ENCODE data around the gene HOXA11. TPM values are rescaled to one million over a fixed set of nuclear protein-coding genes. Genes with fewer than 3 reads are reported as not detected.

HOXA11 gene
- total and polyA plus RNA-seq, 2 of the 4 experiments (the other 2 are of a cell fraction) = 0.05 TPM; not detected in 1

DNA sequence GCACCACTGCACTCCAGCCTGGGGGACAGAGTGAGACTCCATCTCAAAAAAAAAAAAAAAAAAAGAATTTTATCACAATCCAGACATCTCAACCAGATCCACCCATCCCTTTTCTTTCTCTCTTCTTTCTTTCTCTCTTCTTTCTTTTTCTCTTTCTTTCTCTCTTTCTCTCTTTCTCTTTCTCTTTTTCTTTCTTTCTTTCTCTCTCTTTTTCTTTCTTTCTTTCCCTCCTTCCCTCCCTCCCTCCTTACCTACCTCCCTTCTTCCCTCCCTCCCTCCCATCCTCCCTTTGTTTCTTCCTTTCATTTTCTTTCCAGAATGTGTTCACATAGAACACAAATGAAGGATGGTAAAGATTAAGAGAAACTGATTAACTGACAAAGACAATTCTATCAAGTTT, 32.9 kb upstream of the HOXA11 start:
- POLR2A ChIA-PET (ENCODE audit: unreplicated experiment) = no interaction called here
- TF ChIP-seq, protein P1, sequence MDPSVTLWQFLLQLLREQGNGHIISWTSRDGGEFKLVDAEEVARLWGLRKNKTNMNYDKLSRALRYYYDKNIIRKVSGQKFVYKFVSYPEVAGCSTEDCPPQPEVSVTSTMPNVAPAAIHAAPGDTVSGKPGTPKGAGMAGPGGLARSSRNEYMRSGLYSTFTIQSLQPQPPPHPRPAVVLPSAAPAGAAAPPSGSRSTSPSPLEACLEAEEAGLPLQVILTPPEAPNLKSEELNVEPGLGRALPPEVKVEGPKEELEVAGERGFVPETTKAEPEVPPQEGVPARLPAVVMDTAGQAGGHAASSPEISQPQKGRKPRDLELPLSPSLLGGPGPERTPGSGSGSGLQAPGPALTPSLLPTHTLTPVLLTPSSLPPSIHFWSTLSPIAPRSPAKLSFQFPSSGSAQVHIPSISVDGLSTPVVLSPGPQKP (IDR thresholded peaks at IDR 0.05; ENCODE audit: borderline replicate concordance, low read depth, low read length) = no peak
- TF ChIP-seq, protein P2, sequence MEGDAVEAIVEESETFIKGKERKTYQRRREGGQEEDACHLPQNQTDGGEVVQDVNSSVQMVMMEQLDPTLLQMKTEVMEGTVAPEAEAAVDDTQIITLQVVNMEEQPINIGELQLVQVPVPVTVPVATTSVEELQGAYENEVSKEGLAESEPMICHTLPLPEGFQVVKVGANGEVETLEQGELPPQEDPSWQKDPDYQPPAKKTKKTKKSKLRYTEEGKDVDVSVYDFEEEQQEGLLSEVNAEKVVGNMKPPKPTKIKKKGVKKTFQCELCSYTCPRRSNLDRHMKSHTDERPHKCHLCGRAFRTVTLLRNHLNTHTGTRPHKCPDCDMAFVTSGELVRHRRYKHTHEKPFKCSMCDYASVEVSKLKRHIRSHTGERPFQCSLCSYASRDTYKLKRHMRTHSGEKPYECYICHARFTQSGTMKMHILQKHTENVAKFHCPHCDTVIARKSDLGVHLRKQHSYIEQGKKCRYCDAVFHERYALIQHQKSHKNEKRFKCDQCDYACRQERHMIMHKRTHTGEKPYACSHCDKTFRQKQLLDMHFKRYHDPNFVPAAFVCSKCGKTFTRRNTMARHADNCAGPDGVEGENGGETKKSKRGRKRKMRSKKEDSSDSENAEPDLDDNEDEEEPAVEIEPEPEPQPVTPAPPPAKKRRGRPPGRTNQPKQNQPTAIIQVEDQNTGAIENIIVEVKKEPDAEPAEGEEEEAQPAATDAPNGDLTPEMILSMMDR (conservative IDR thresholded peaks at IDR 0.05; ENCODE audit: low read depth, low read length) = no peak
- TF ChIP-seq CEBPB (IDR thresholded peaks at IDR 0.05; ENCODE audit: low read depth, low read length) (no peak), RFX5 (IDR thresholded peaks at IDR 0.05; ENCODE audit: low read depth, low read length) (no peak), RCOR1 (IDR thresholded peaks at IDR 0.05; ENCODE audit: insufficient replicate concordance, low read length) (no peak), MAZ (IDR thresholded peaks at IDR 0.05; ENCODE audit: borderline replicate concordance, low read depth, low read length) (no peak), FOS (IDR thresholded peaks at IDR 0.05; ENCODE audit: low read depth, low read length) (no peak), NFE2L2 (IDR thresholded peaks at IDR 0.05; ENCODE audit: low read depth, low read length) (no peak), RAD21 (IDR thresholded peaks at IDR 0.05; ENCODE audit: low read length) (no peak), MAFK (IDR thresholded peaks at IDR 0.05; ENCODE audit: low read depth, low read length) (no peak), CHD1 (IDR thresholded peaks at IDR 0.05; ENCODE audit: low read depth, low read length) (no peak), BHLHE40 (IDR thresholded peaks at IDR 0.05; ENCODE audit: low read depth, low read length) (no peak), POLR2A (IDR thresholded peaks at IDR 0.05; ENCODE audit: low read depth, low read length) (no peak)
- TF ChIP-seq, protein P3, sequence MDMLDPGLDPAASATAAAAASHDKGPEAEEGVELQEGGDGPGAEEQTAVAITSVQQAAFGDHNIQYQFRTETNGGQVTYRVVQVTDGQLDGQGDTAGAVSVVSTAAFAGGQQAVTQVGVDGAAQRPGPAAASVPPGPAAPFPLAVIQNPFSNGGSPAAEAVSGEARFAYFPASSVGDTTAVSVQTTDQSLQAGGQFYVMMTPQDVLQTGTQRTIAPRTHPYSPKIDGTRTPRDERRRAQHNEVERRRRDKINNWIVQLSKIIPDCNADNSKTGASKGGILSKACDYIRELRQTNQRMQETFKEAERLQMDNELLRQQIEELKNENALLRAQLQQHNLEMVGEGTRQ (IDR thresholded peaks at IDR 0.05; ENCODE audit: low read depth, low read length) = no peak

More for the DNA sequence above, 32.9 kb upstream of the HOXA11 start:
- Histone ChIP-seq H2AFZ (replicated peaks; ENCODE audit: low read length, poor library complexity) (no peak overlapping the region), H3K56ac (ENCODE audit: extremely low read depth, insufficient read depth, low read length) (no peak overlapping the region), H4K5ac (ENCODE audit: low read depth, low read length) (no peak overlapping the region), H2BK5ac (ENCODE audit: low read depth, low read length, poor library complexity, severe bottlenecking) (no peak overlapping the region), H3K4ac (ENCODE audit: low read depth, low read length) (no peak overlapping the region), H4K8ac (ENCODE audit: low read depth in 2 of 2, low read length in 2 of 2) (no peak overlapping the region), H3K4me2 (ENCODE audit: low read depth, low read length) (no peak overlapping the region), H3K18ac (ENCODE audit: low read depth, low read length) (no peak overlapping the region), H3K9ac (ENCODE audit: low read depth, low read length) (no peak overlapping the region), H3K14ac (replicated peaks; ENCODE audit: low read depth, low read length) (no peak overlapping the region), H2BK120ac (ENCODE audit: low read depth, low read length) (no peak overlapping the region), H2BK20ac (ENCODE audit: low read depth, low read length) (no peak overlapping the region), H3K79me1 (ENCODE audit: low read depth in 1 of 2, low read length in 2 of 2) (no peaks in the 10 kb centered on the region), H2AK5ac (ENCODE audit: low read depth, low read length) (no peak overlapping the region), H3K27me3 (ENCODE audit: control insufficient read depth, insufficient read depth, low read length) (peaks cover 88% of the 10 kb centered on the region), H4K91ac (ENCODE audit: insufficient read depth, low read depth, low read length) (no peak overlapping the region), H3K23ac (ENCODE audit: low read depth, low read length) (no peak overlapping the region), H3K9me3 (ENCODE audit: control insufficient read depth, insufficient read depth, low read length) (peaks cover 5% of the 10 kb centered on the region; the same call in 1 of the 2 replicates), H3K4me1 (ENCODE audit: control insufficient read depth, insufficient read depth, low read length) (no peaks in the 10 kb centered on the region), H2BK15ac (ENCODE audit: low read depth, low read length) (no peak overlapping the region), H3K9me1 (ENCODE audit: insufficient read depth, low read length) (no peaks in the 10 kb centered on the region), H2AK9ac (replicated peaks; ENCODE audit: low read depth, low read length, poor library complexity) (no peak overlapping the region), H4K20me1 (ENCODE audit: insufficient read depth, low read length) (no peaks in the 10 kb centered on the region), H3K27ac (ENCODE audit: insufficient read depth, low read length) (no peak overlapping the region), H3K4me3 (ENCODE audit: insufficient read depth, low read depth, low read length) (no peak overlapping the region), H3K36me3 (ENCODE audit: control insufficient read depth, insufficient read depth, low read length) (no peaks in the 10 kb centered on the region)
- DNase-seq (no peak), ATAC-seq (ENCODE audit: low read depth) (no peak)
- dilution Hi-C loops (cut with HindIII; ENCODE audit: low sequenced_read_pairs, unreplicated experiment) (no loop called here), intact Hi-C loops (cut with micrococcal nuclease) (no loop called here), in situ Hi-C loops (cut with MboI; ENCODE audit: low sequenced_read_pairs) (no loop called here)
- no TSS peak for BruUV-seq (replicated peaks)
- CTCF ChIA-PET = interaction anchor here (1.0 kb wide), 1 partner anchor 536 kb away, joined by 3 read pairs; no protein-coding TSS in a partner anchor

Measured in IMR-90 (cell line).